Lower lobe of right lung (tissue), 2 donors: ENCODE results near the gene ADCK1. TPM values are rescaled to one million over a fixed set of nuclear protein-coding genes. Genes with fewer than 3 reads are reported as not detected.

Experiments used
- ATAC-seq, 2 donors: fragments of 200-7000 bp; cut with Tn5 transposase; one replicate each; pipeline ENCODE4 v1.9.1; 2020 to 2022; ENCODE audit warnings: mild to moderate bottlenecking in 2 of 2, moderate library complexity in 2 of 2
- DNase-seq: peaks from one replicate; pipeline ENCODE4 v3.0.0-alpha.2; 2020
- H3K27ac ChIP-seq: fragments of 200-600 bp; one replicate; pipeline ENCODE4 v1.8.0; 2022
- H3K27me3 ChIP-seq: fragments of 200-600 bp; one replicate; pipeline ENCODE4 v1.8.0; 2022; ENCODE audit warnings: low read depth
- H3K36me3 ChIP-seq: fragments of 200-600 bp; one replicate; pipeline ENCODE4 v1.8.0; 2022; ENCODE audit warnings: mild to moderate bottlenecking
- H3K4me1 ChIP-seq: fragments of 200-600 bp; one replicate; pipeline ENCODE4 v1.8.0; 2022
- H3K4me3 ChIP-seq: fragments of 200-600 bp; one replicate; pipeline ENCODE4 v1.8.0; 2022; ENCODE audit warnings: mild to moderate bottlenecking
- H3K9me3 ChIP-seq: fragments of 200-600 bp; one replicate; pipeline ENCODE4 v1.8.0; 2022
- CTCF ChIP-seq: fragments of 200-600 bp; IDR thresholded peaks from one replicate; pipeline ENCODE4 v1.8.0; 2022; ENCODE audit warnings: antibody characterized with exemption, mild to moderate bottlenecking
- intact Hi-C: fragments of 100-400 bp; cut with DNase I; formaldehyde crosslinking; loops from one replicate; pipeline ENCODE4 v1.11.0; 2022
- total RNA-seq: library from RNA; stranded (reverse); fragmentation: NEBNext Ultra II Directional; extraction: Animal tissue kit (Norgen Biotek cat#: 25700); gene quantifications from one replicate; pipeline ENCODE4 v1.2.1, GENCODE V29; 2021
- donor health status: DM: no; HTN: yes; CAD: no; lungs with severe emphysema.

Gene ADCK1
- total RNA-seq, 1 donor from 2014 or later: 7.4 TPM

- no peak for DNase-seq
Observed at GRCh38 chr14:77870646-77871045, 70.7 kb downstream of the ADCK1 start.

GRCh38 chr14:77872152-77872551, 72.2 kb downstream of the ADCK1 start:
- H3K36me3 ChIP-seq: no peaks in the 10 kb centered on the region
- no peak overlapping the region for H3K27ac ChIP-seq
- H3K27me3 ChIP-seq: no peaks in the 10 kb centered on the region
- ATAC-seq (no peak), DNase-seq (no peak)
- no peaks in the 10 kb centered on the region for H3K4me1 ChIP-seq
- TF ChIP-seq CTCF: no peak
- intact Hi-C loops: no loop called here
- no peaks in the 10 kb centered on the region for H3K9me3 ChIP-seq
- no peak overlapping the region for H3K4me3 ChIP-seq

More at GRCh38 chr14:77870646-77871045, 70.7 kb downstream of the ADCK1 start:
- intact Hi-C loops: no loop called here
- no peaks in the 10 kb centered on the region for H3K9me3 ChIP-seq
- H3K4me1 ChIP-seq: no peaks in the 10 kb centered on the region
- H3K4me3 ChIP-seq: no peak overlapping the region
- no peak overlapping the region for H3K27ac ChIP-seq
- ATAC-seq: no peak
- H3K27me3 ChIP-seq: no peaks in the 10 kb centered on the region
- no peaks in the 10 kb centered on the region for H3K36me3 ChIP-seq
- TF ChIP-seq CTCF: no peak

GRCh38 chr14:77872983-77873382, 73.1 kb downstream of the ADCK1 start:
- Histone ChIP-seq H3K36me3 (no peaks in the 10 kb centered on the region), H3K4me1 (no peaks in the 10 kb centered on the region), H3K27ac (no peak overlapping the region), H3K4me3 (no peak overlapping the region), H3K27me3 (no peaks in the 10 kb centered on the region), H3K9me3 (no peaks in the 10 kb centered on the region)
- TF ChIP-seq CTCF: no peak
- DNase-seq (no peak), ATAC-seq (no peak)
- intact Hi-C loops: no loop called here

GRCh38 chr14:77878783-77879182, 78.9 kb downstream of the ADCK1 start:
- intact Hi-C loops: no loop called here
- H3K9me3 ChIP-seq: no peaks in the 10 kb centered on the region
- H3K27ac ChIP-seq: no peak overlapping the region
- H3K4me1 ChIP-seq: no peaks in the 10 kb centered on the region
- DNase-seq (no peak), ATAC-seq (no peak)
- no peaks in the 10 kb centered on the region for H3K36me3 ChIP-seq
- TF ChIP-seq CTCF: no peak
- H3K4me3 ChIP-seq: no peak overlapping the region
- no peaks in the 10 kb centered on the region for H3K27me3 ChIP-seq

- Histone ChIP-seq H3K27ac (no peak overlapping the region), H3K36me3 (no peaks in the 10 kb centered on the region), H3K4me1 (no peaks in the 10 kb centered on the region), H3K27me3 (no peaks in the 10 kb centered on the region), H3K4me3 (no peak overlapping the region), H3K9me3 (no peaks in the 10 kb centered on the region)
- ATAC-seq: no peak
- no peak for DNase-seq
- intact Hi-C loops: no loop called here
- no peak for TF ChIP-seq CTCF
Observed at GRCh38 chr14:77880056-77880455, 80.1 kb downstream of the ADCK1 start.

DNA sequence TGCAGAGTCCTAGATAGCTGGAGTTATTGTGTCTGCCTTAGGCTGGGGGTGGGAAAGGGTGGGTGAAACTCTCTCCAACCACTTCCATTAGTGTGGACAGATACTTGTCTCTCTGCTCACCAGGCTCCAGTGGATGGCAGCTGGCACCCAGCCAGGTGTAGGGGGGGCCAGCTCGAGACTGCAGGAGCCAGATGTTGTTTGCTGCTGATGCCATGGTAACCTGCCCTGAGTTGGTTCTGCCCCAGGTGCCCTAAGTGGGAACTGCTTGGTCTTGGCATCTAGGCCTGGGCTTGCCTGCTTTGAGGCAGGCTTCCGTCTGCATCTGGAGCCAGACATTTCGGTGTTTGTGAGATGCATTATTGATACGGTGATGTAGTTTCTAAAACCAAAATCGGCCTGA, 82.2 kb downstream of the ADCK1 start:
- peaks cover 2% of the 10 kb centered on the region for H3K36me3 ChIP-seq
- H3K27me3 ChIP-seq: no peaks in the 10 kb centered on the region
- intact Hi-C loops: no loop called here
- no peak for TF ChIP-seq CTCF
- H3K27ac ChIP-seq: no peak overlapping the region
- H3K9me3 ChIP-seq: no peaks in the 10 kb centered on the region
- ATAC-seq (no peak), DNase-seq (no peak)
- H3K4me3 ChIP-seq: no peak overlapping the region
- H3K4me1 ChIP-seq: no peaks in the 10 kb centered on the region
